ENCODE data around the gene POLR2J.

DNA sequence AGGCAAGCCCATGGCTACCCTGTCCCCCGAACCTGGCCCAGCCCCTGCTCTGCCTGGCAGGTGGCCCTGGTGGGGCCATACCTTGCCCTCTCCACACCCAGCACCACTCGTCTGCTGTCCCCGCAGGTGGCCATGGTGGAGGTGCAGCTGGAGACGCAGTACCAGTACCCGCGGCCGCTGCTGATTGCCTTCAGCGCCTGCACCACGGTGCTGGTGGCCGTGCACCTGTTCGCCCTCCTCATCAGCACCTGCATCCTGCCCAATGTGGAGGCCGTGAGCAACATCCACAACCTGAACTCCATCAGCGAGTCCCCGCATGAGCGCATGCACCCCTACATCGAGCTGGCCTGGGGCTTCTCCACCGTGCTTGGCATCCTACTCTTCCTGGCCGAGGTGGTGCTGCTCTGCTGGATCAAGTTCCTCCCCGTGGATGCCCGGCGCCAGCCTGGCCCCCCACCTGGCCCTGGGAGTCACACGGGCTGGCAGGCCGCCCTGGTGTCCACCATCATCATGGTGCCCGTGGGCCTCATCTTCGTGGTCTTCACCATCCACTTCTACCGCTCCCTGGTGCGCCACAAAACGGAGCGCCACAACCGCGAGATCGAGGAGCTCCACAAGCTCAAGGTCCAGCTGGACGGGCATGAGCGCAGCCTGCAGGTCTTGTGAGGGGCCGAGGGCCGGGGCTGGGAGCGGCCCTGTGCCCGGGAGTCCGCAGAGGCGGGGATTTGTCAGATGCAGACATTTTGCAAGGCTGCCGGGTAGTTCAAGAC is 32.1 kb downstream of the POLR2J start:
- TF ChIP-seq, protein P1, sequence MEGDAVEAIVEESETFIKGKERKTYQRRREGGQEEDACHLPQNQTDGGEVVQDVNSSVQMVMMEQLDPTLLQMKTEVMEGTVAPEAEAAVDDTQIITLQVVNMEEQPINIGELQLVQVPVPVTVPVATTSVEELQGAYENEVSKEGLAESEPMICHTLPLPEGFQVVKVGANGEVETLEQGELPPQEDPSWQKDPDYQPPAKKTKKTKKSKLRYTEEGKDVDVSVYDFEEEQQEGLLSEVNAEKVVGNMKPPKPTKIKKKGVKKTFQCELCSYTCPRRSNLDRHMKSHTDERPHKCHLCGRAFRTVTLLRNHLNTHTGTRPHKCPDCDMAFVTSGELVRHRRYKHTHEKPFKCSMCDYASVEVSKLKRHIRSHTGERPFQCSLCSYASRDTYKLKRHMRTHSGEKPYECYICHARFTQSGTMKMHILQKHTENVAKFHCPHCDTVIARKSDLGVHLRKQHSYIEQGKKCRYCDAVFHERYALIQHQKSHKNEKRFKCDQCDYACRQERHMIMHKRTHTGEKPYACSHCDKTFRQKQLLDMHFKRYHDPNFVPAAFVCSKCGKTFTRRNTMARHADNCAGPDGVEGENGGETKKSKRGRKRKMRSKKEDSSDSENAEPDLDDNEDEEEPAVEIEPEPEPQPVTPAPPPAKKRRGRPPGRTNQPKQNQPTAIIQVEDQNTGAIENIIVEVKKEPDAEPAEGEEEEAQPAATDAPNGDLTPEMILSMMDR (IDR thresholded peaks at IDR 0.05) = no peak
- no peak for TF ChIP-seq POLR2A (IDR thresholded peaks at IDR 0.05)

Measured in prostate gland (tissue), 2 donors.